ENCODE results near the gene TAF1L.

GRCh38 chr9:32677931-32678330 is 42.5 kb upstream of the TAF1L start:
- TF ChIP-seq, protein P1, sequence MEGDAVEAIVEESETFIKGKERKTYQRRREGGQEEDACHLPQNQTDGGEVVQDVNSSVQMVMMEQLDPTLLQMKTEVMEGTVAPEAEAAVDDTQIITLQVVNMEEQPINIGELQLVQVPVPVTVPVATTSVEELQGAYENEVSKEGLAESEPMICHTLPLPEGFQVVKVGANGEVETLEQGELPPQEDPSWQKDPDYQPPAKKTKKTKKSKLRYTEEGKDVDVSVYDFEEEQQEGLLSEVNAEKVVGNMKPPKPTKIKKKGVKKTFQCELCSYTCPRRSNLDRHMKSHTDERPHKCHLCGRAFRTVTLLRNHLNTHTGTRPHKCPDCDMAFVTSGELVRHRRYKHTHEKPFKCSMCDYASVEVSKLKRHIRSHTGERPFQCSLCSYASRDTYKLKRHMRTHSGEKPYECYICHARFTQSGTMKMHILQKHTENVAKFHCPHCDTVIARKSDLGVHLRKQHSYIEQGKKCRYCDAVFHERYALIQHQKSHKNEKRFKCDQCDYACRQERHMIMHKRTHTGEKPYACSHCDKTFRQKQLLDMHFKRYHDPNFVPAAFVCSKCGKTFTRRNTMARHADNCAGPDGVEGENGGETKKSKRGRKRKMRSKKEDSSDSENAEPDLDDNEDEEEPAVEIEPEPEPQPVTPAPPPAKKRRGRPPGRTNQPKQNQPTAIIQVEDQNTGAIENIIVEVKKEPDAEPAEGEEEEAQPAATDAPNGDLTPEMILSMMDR (optimal IDR thresholded peaks at IDR 0.05 in 1 of 3, IDR thresholded peaks at IDR 0.05 in 1 of 3, conservative IDR thresholded peaks at IDR 0.05 in 1 of 3; ENCODE audit: extremely low read depth in 1 of 3, insufficient read depth in 2 of 3, low read length in 3 of 3) = no peak
- no peak for TF ChIP-seq EZH2 (IDR thresholded peaks at IDR 0.05; ENCODE audit: low read length)

Data from keratinocyte (primary cell).